GM19463 (cell line): ENCODE measurements around the gene ITPR3.
"Not testable (repeated sequence)": the region's sequence is repeated elsewhere in the genome, so short reads cannot be mapped to it uniquely, and the experiment has no call there.

Experiments used
- ATAC-seq: cut with Tn5 transposase; IDR thresholded peaks from one replicate; pipeline ENCODE4 v1.9.1; 2021; ENCODE audit warnings: mild to moderate bottlenecking, moderate library complexity; ENCODE audit not compliant: unreplicated experiment

ITPR3 gene

DNA sequence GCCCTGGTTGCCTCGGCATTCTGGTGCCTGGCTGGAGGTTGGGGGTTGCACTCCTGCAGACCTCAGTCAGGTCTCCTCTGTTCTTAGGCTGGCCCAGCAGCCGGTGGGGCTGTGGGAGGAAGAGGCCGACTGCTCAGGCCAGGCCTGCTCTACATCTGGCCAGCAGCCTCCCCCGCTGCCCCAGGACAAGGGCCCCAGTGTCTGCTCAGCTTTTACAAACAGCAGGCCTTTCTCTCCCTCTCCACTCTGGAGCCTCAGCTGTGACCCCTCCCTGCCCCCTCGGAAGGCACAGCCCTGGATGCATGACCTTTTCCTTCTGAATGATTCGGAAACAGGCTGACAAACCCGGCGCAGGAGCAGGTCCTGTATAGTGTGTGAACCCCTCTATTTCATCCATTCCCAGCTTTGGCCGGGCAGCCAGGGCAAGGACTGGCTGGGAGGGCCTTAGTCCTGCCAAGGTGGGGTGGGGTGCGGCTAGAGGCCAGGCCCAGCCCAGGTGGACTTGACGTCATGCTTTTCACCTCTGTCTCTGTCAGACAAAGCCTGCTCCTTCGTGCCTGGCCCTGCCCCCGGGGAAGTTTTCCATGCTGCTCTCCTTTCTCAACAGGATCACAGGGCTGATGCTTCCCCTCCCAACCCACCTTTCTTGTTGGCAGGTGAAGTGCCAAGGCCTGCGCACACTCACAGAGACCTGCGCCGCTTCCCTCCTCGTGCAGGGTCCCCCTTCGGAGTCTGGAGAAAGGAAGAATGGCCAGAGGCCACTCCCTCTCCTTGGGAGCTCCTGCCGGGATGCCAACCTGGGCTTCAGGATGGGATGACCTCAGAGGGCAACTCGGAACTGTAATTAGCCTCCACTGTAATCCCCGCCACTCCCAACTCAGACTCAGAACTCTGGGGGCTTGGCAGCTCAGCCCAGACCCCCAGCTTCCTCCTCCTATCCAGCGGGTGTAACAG is 10.1 kb upstream of the ITPR3 start:
- ATAC-seq = no peak

DNA sequence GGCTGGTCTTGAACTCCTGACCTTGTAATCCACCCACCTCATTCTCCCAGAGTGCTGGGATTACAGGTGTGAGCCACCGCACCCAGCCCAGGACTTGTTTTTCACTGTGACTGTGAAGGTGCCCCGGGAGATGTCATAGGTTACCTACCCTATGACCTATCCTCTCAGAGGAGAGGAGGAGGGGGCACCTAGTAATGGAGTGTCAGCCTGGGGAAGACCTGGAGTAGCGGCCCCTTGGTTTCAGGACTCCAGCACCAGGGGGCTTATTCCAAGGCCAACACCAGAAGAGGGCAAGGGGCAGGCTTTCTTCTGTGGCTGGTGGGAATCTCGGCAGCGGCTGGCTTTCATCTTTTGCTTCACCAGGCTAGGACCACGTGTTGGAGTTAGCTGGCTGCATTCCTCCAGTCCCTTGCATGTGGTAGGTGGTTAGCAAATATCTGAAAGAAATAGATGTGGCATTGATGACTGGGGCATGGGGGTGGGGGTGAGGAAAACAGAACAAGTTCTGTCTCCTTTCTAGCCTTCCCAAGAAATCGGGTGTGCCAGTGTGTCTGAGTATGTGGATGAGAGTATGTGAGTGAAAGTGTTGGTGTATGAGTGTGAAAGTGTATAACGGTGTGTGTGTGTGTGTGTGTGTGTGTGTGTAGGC is 7.9 kb upstream of the ITPR3 start:
- no peak for ATAC-seq

DNA sequence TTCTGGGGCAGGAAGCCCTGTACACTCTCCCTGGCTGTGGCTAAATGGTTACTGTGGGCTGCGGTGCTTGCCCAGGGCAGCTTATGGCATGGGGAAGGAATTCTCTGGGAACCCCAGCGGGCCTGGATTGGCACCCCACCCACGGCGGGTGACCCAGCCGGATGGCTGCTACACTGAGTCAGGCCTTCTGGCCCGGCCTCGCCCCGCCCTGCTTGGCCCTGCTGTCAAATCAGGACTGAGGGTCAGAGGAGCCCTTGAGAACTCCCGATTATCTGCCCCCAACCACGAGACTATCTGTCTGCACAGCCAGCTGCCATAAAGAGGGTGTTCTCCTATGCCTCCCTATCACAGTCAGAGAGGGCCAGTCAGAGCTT is 7.3 kb upstream of the ITPR3 start:
- ATAC-seq = no peak

DNA sequence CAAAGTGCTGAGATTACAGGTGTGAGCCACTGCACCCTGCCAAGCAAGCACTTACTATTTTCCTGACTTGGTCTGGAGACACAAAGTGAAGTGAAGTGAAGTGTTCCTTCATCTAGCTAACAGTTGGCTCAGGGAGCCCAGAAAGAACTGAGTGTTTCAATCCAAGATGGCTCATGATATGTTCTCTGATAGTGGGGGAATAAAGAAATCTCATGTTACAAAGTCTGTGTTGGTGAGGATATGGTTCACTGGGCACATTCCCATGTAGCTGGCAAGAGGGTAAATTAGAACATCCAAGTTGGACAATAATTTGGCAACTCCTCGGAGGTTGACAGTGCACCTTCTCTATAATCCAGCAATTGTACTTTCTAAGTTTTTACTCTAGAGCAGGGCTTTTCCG is 5.0 kb upstream of the ITPR3 start:
- ATAC-seq = no peak

DNA sequence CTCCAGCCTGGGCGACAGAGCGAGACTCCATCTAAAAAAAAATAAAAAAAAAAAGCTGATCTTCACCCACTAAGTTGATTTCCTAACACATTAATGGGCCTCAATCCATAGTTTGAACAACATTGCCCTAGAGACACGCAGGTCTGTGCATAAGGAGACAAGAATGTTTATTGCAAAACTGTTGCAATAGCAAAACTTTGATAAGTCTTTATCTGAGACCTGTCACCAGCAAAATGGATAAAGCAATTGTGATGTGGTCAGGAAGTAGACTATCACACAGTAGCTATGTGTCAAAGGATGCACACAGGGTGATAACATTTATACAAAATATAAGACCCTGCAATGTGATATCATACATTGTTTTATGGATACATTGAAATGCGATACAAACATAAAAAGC is 4.2 kb upstream of the ITPR3 start:
- ATAC-seq = no peak

DNA sequence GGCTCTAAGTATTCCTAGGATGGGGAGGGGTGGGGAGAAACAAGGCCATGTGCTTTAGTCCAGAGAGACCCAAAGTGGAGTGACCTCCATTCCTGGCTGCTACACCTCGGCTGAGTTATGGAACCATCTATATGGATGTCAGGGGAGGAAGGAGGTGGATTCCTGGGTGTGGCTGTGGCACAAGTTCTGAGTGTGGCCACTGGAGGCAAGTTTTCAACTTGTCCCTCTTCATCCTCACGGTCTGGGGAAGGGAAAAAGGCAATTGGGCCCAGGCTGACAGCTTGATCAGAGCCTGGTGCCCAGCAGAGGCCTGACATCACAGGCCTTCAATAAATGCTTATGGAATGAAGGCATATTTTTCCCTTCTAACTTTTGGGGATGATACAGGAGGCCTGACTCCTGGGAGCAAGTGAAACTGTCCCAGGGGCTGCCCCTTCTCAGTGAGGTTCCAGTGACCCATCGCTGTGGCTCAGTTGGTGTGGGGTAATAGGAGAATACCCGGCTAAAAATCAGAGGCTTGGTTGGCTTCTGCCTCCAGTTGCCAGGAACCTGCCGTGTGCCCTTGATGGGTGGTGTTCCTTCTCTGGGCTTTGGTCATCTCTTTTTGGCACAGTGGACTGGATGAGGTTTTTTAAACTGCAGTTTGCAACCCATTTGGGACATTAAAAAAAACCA is 1.8 kb upstream of the ITPR3 start:
- ATAC-seq = no peak

DNA sequence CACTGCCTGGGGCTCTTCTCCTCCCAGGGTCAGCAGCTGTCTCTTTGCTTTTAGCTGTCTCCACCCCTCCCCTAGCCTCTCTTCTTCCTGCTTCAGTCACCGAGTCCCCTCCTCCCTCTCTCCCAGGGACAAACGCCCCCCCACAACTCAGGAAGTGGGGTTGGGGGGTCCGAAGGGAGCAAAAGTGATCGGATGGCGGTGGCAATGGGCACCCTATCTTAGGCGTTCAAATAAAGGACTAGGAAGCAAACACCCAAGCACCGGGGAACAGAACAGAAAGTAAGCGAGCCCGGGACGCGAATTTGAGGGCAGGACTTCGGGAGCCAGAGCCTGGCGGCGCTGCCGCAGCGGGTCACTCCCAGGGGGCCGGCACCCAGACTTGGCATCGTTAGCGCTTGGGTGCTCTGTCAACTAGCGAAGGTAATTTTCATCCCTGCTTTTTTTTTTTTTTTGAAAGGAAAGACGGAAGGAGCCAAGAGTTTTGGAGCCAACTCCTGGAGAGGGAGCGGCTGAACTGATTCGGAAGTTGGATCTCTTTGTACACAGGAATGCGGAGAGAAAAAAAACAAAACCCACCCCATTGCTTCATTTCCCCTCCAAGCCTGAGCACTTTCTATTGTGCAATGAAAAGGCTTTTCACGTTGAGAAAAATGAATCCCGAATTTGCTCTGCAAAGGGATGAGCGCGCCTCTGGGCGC is 815 bp upstream of the ITPR3 start:
- ATAC-seq = no peak

DNA sequence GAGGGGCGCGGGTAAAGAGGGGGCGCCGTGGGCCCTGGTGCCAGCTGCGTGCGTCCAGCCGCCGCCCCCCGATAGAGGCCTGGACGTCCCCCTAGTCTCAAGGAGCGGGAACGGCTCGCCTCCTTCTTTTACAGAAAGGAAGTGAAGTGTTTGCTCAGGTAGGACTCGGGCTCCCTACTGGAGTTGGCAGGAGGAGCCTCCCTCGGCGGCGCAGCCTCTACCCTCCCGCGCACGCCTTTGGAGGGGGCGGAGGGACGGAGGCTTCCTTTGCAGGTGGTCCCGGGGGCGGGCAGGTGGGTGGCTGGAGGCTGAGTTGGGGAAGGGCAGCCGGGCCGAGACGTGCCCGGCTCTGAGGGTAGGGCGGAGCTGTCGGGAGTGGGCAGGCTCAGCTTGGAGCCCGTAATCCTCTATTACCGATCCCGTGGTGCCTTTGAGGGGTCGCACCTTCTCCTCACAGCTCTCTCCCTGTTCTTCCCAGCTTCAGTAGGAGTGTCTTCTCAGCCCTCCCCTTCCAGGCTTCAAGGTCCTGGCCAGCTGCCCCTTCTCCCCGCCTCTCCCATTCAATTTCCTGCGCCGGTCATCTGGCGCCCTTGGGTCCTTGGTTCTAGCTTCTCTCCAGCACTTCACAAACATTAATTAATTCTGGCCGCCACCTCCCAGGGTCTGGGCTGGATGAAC is 728 bp downstream of the ITPR3 start:
- ATAC-seq = no peak

DNA sequence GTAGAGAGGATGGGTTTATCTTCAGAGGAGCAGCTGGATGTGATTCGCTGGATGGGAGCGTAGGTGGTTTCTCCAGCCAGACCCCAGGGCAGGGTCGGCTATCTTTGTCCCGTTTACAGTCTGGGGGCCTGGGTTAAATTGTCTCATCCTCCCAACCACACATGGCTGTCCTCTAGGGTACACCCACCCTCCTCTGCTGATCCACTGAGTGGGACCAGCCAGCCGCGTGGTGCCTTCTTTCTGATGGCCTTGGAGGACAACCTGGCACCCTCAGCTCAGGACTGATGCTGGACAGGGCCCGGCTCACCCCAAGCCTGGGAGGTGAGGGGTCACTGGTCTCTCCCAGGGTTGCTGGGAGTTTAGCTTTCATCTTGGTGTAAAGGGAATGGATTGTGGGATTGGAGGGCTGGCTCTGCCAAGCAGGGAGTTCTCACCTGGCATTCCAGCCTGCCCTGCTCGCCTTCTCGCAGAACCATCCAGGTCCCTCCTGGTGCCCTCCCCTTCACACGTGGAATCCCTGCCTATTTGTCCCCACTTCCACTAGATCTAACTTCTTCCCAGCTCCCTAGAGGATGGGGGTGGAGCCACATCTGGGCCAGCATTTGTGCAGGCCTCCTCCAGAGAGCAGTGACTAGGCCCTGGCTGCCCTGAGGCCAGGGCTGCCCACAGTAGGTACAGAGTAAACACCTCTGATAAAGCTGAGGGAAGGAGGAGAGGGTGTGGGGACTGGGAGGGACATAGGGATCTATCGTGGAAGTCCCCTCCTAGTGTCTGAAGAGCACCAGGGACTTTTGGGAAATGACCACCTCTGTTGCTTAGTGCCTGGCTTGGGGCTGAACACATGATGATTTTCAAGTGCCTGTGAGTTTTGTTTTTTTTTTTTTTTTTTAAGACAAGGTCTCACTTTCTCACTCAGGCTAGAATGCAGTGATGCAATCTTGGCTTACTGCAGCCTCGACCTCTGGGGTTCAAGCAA is 1.6 kb downstream of the ITPR3 start:
- ATAC-seq = no peak

DNA sequence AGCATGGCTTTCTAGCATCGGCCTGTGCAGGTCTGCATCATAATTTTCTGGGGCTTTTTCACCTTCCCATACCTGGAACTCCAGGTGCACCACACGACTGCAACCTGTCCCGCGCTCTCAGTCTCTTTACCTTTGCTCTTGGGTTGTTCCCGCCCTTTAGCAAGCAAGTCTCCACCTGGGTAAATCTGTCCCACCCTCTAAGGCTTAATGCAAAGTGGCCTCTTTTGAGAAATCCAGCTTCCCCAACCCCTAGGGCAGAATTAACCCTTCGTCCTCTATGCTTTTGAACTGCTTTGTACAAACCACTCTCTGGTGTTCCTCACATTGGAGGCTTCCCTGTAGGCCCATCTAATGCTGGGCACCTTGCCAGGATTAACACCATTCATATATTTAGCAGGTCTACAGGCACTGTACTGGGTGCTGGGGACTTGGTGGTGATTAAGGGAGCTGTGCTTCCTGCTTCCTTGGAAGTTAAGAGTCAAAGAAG is 2.8 kb downstream of the ITPR3 start:
- no peak for ATAC-seq

DNA sequence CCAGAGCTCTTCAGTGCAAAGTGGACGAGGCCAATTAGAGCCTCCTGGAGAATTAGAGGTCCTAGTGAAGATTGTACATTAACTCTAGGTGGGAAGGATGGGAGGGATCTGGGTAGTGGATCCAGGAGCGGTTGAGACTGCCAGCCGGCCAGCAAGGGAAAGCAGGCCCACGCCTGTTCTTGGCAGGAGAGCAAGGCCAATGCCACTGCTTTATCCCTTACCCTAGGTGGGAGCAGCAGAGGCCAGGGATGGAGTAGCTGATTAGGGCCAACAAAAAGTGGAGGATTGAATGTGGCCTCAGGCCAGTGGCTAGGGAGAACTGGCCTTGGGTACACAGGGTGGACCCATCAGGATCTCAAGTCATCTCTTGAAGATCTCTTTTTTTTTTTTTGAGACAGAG is 3.7 kb downstream of the ITPR3 start:
- ATAC-seq = no peak

DNA sequence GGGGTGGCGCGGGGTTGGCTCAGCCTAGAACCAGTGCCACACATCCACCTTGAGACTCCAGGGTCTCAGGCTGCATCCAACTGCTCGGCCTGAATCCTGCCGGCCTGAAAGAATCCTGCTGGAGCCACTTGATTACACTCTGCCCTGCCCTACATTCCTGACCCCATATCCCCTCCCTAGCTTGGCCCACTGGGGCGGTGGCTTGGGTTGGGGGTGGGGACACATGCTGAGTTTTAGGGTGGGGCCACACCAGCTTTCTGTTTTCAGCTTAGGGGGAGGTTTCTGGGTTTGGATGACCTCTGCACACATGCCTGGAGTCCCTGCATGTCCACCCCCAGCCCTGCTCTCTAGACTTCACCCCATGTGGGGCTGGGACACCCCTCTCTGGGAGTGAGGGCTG is 6.8 kb downstream of the ITPR3 start:
- ATAC-seq = no peak

DNA sequence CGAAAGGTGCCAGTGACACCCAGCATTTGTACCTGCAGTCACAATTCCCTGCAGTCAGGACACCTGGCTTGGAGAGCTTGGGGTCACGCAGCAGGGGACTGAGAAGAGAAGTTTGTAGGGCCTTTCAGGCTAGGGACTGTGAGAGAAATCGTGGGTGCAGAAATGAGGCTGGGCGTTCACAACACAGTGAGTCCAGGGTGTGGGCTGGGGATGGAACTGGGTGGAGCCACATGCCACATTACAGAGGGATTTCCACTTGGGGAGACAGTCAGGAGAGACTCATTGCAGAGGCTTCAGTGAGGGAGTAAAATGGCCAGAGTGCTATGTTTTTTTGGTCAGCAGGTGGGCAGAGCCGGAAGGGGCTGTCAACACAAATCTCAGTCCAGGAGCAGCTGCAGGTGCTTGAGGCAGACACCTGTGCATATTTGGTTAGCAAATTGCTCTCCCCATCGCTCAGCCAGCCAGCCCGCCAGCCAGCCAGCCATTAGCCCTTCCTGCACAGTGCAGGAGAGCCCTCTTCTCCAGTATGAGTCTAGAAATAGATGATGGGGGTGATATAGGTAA is 7.4 kb downstream of the ITPR3 start:
- no peak for ATAC-seq

DNA sequence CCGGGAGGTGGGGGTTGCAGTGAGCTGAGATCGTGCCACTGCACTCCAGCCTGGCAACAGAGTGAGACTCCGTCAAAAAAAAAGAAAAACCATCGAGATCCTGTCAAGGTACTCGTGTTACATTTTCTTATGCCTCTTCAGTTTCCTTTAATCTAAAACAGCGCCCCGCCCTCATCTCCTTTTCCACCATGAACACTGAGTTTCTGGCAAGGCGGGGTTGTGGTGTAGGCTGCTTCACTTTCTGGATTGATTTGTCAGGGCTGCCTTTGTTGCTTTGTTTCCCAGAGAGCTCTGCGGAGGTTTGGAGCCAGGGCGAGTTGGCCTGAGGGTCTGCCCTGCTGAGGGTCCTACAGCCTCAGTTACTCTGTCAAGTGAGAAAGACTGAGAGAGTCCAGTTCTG is 8.9 kb downstream of the ITPR3 start:
- no peak for ATAC-seq

DNA sequence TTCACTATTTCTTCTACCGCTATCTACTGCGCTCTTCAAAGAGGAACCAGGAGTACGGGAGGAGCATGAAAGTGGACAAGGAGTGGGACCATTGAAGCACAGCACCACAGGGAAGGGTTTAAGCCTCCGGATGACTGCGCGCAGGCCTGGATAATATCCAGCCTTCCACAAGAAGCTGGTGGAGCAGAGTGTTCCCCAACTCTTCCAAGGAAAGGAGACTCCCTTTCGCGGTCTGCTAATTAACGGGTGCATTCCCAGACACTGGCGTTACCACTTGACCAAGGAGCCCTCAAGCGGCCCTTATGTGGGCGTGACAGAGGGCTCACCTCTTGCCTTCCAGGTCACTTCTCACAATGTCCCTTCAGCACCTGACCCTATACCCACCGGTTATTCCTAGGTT is 10.4 kb downstream of the ITPR3 start:
- ATAC-seq = not testable (repeated sequence)

DNA sequence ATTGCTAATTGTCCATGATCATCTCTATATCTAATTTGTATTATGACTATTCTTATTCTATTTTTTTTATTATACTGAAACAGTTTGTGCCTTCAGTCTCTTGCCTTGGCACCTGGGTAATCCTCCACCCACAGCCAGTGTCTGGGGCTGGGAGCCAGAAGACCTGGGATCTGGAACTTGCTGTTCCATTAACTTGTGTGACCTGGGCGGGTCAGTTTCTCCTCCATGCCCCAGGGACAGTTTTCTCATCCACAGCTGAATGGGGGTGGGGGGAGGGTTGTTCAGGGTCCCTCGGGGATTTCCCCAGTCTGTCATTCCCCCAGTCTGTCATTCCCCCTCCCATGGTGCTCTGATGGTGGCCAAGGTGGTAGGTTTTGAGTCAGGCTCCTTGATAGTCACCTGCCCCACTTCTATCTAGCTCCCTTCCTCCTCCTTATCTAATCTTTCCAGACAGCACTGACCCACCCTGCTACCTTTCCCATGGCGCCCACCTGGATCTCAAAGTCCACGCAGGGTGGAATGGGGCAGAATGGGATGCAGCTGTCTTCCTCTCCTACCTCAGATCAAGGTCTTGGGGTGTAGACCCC is 10.9 kb downstream of the ITPR3 start:
- no peak for ATAC-seq

DNA sequence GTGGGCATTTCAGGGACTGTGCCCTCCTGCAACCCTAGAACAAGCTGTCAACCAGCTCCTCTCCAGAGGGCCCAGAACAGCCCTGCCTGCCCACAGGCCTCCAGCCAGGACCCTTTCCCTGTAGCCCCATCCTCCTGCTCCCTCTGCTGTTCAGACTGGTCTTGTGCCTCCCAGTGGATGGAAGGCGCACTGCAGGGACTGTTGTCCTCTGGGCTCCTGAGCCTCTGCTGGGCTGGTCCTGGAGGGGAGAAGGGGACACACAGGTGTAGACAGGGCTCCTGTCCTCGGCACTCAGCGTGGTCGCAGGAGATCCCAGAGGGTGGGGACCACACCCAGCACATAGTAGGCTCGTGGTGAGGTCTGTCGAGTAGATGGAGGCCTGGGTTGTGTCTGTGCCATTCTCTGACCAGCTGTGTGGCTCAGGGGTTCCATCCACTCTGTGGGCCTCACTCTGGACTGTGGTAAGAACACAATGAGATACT is 11.5 kb downstream of the ITPR3 start:
- no peak for ATAC-seq

DNA sequence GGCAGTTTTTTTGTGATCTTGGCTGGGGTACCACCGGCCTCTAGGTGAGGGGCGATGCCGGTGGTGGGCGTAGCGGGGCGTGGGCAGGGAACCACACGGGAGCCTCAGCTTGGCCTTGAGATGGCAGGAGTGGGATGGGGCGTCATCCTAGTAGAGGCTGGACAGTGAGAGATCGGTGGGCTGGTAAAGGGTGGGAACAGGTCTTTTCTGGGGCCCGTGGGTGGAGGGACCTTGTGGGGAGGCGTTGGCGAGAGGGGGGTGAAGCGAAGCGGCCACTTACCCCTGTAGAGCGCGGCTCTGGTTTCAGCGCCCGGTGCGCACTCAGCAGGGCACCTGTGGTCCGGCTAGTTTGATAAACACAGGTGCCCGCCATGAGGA is 12.0 kb downstream of the ITPR3 start:
- ATAC-seq = no peak
